Endothelial cell of umbilical vein (primary cell): ENCODE measurements around the gene ARHGAP15. TPM values are rescaled to one million over a fixed set of nuclear protein-coding genes. Genes with fewer than 3 reads are reported as not detected.

Experiments used
- BruUV-seq: library from RNA; stranded (reverse); fragments of 400-500 nt; replicated peaks from 2 replicates; lab custom pipeline; 2021; lab: Mats Ljungman, UMichigan
- CTCF ChIA-PET: fragments of 300-600, 350-600 bp; sonication (Branson Sonifier 250); formaldehyde crosslinking; loops from one replicate; lab custom pipeline; 2021; ENCODE audit warnings: antibody characterized with exemption, inconsistent platforms; lab: Charles Lee
- POLR2A ChIA-PET: fragments of 300-600, 350-600 bp; sonication (Branson Sonifier 250); formaldehyde crosslinking; loops from one replicate; lab custom pipeline; 2021; ENCODE audit warnings: antibody characterized with exemption, inconsistent platforms; lab: Charles Lee
- DNase-seq: peaks from one replicate; pipeline ENCODE4 v3.0.0-alpha.2; 2011; ENCODE audit warnings: low read depth, low spot score
- FAIRE-seq: peaks from 2 replicates; lab custom pipeline; 2011; peaks lifted over from hg19 to GRCh38; lab: Jason Lieb, UNC
- H2AFZ ChIP-seq: 2 replicates; pipeline ENCODE4 v1.6.0; 2012; ENCODE audit warnings: low read depth, low read length, control low read depth, inconsistent platforms
- H3K27ac ChIP-seq: 2 replicates; pipeline ENCODE4 v1.5.1; 2011; ENCODE audit warnings: low read depth, mild to moderate bottlenecking, control low read depth, low read length, moderate library complexity; ENCODE audit not compliant: insufficient read depth
- H3K27me3 ChIP-seq, 2 experiments: 2 replicates each; pipeline versions ENCODE4 v1.6.0 to v1.6.1; 2011; ENCODE audit warnings: low read length in 2 of 2, mixed read lengths in 1 of 2; ENCODE audit not compliant: control insufficient read depth in 2 of 2, insufficient read depth in 2 of 2
- H3K36me3 ChIP-seq, 2 experiments: 2 replicates in 1 of 2; 3 replicates in 1 of 2; pipeline ENCODE4 v1.5.1; 2011; ENCODE audit warnings: low read length in 2 of 2, mild to moderate bottlenecking in 1 of 2, moderate library complexity in 1 of 2; ENCODE audit not compliant: control insufficient read depth in 2 of 2, insufficient read depth in 2 of 2; ENCODE audit errors: extremely low read depth in 1 of 2
- H3K4me1 ChIP-seq: 3 replicates; pipeline ENCODE4 v1.5.1; 2011; ENCODE audit warnings: mild to moderate bottlenecking, low read length; ENCODE audit not compliant: control insufficient read depth, insufficient read depth; ENCODE audit errors: extremely low read depth
- H3K4me2 ChIP-seq: 2 replicates; pipeline ENCODE4 v1.6.1; 2011; ENCODE audit warnings: low read length, control low read depth, mixed read lengths; ENCODE audit not compliant: insufficient read depth
- H3K4me3 ChIP-seq, 3 experiments: fragments of 200-600 bp in 1 of 3; sonication (generic), shearing (Covaris generic) in 1 of 3; replicated peaks in 1 of 3; 2 replicates each; pipeline ENCODE4 v1.5.1; 2011 to 2016; ENCODE audit warnings: control low read depth in 3 of 3, low read length in 3 of 3, mild to moderate bottlenecking in 2 of 3, inconsistent platforms in 1 of 3, low read depth in 1 of 3, moderate library complexity in 1 of 3; ENCODE audit not compliant: insufficient read depth in 1 of 3
- H3K79me2 ChIP-seq: 2 replicates; pipeline ENCODE4 v1.6.0; 2012; ENCODE audit warnings: low read length, inconsistent platforms; ENCODE audit not compliant: control insufficient read depth, insufficient read depth
- H3K9ac ChIP-seq: replicated peaks from 2 replicates; pipeline ENCODE3; 2011; ENCODE audit warnings: low read length, control low read depth; ENCODE audit not compliant: insufficient read depth; ENCODE audit errors: extremely low read depth
- H3K9me1 ChIP-seq: replicated peaks from 3 replicates; pipeline ENCODE4 v1.6.0; 2011; ENCODE audit warnings: mild to moderate bottlenecking, low read length; ENCODE audit not compliant: control insufficient read depth, insufficient read depth; ENCODE audit errors: extremely low read depth
- H3K9me3 ChIP-seq: replicated peaks from 2 replicates; pipeline ENCODE4 v1.5.1; 2012; ENCODE audit warnings: low read length, inconsistent platforms; ENCODE audit not compliant: control insufficient read depth, insufficient read depth
- H4K20me1 ChIP-seq: replicated peaks from 2 replicates; pipeline ENCODE3; 2011; ENCODE audit warnings: mild to moderate bottlenecking, low read length; ENCODE audit not compliant: control insufficient read depth, insufficient read depth; ENCODE audit errors: extremely low read depth
- FOS ChIP-seq: IDR thresholded peaks from 2 replicates; pipeline ENCODE4 v1.6.1; 2011; ENCODE audit warnings: mild to moderate bottlenecking, low read length, moderate library complexity, borderline replicate concordance; ENCODE audit not compliant: insufficient read depth
- GATA2 ChIP-seq: IDR thresholded peaks from 2 replicates; pipeline ENCODE4 v1.7.0; 2011; ENCODE audit warnings: low read depth, mild to moderate bottlenecking, moderate library complexity, mixed read lengths, low read length; ENCODE audit not compliant: insufficient read length, insufficient read depth
- JUN ChIP-seq: IDR thresholded peaks from 2 replicates; pipeline ENCODE4 v1.6.1; 2011; ENCODE audit warnings: borderline replicate concordance, low read depth; ENCODE audit not compliant: insufficient read length, insufficient read depth
- MYC ChIP-seq: IDR thresholded peaks from one replicate; pipeline ENCODE4 v1.6.1; 2011; ENCODE audit warnings: mild to moderate bottlenecking, low read depth, low read length
- POLR2A ChIP-seq: IDR thresholded peaks from 2 replicates; pipeline ENCODE4 v1.6.1; 2012; ENCODE audit warnings: low read depth, mild to moderate bottlenecking, control low read depth, low read length
- POLR2AphosphoS5 ChIP-seq: IDR thresholded peaks from 2 replicates; pipeline ENCODE4 v1.6.1; 2012; ENCODE audit warnings: low read depth, mild to moderate bottlenecking, control low read depth, low read length, moderate library complexity; ENCODE audit not compliant: insufficient read depth
- dilution Hi-C: fragments of 300-500 bp; cut with MboI; formaldehyde crosslinking; loops from one replicate; pipeline ENCODE4 v1.15.0; 2019; ENCODE audit warnings: low sequenced_read_pairs; ENCODE audit not compliant: extremely low pct_ligation_motif_present
- intact Hi-C: fragments of 100-400 bp; cut with micrococcal nuclease; formaldehyde crosslinking; loops from one replicate; pipeline ENCODE4 v1.10.0; 2022
- polyA plus RNA-seq, 4 experiments: library from polyadenylated mRNA; depleted of rRNA in 3 of 4; stranded (reverse) in 3 of 4; unstranded in 1 of 4; fragments of >200 nt; gene quantifications; 2 replicates each; pipeline versions ENCODE4 v1.2.1 to v1.2.3, GENCODE V29; 2011 to 2012; ENCODE audit warnings: missing spikeins in 1 of 4
- total RNA-seq: library from RNA; stranded (reverse); gene quantifications from 2 replicates; pipeline ENCODE4 v1.2.3, GENCODE V29; 2021
- TF ChIP-seq, protein P1 (sequence below), 2 donors: IDR thresholded peaks; 1 replicate in 1 of 2; 2 replicates in 1 of 2; pipeline ENCODE4 v1.5.1; 2011; ENCODE audit warnings: low read length in 2 of 2, mild to moderate bottlenecking in 2 of 2, moderate library complexity in 2 of 2, control low read depth in 1 of 2, inconsistent platforms in 1 of 2, low read depth in 1 of 2; ENCODE audit not compliant: insufficient read depth in 1 of 2; ENCODE audit errors: extremely low read depth in 1 of 2
- TF ChIP-seq, protein P2 (sequence below): IDR thresholded peaks from 2 replicates; pipeline ENCODE4 v1.6.1; 2011; ENCODE audit not compliant: insufficient read depth, insufficient read length

Gene ARHGAP15
- total and polyA plus RNA-seq, 2 donors (not counting 3 experiments of a cell fraction or from before 2014, with no cell fraction given) = not detected

- peak overlapping the region; percentile 18 for H3K4me2 ChIP-seq
- POLR2A ChIA-PET = no interaction called here
- BruUV-seq = no TSS peak
- H3K9ac ChIP-seq = no peak overlapping the region
- peak; percentile 37 for FAIRE-seq
- H3K9me1 ChIP-seq = no peaks in the 10 kb centered on the region
- H3K27ac ChIP-seq = no peak overlapping the region
- no peaks in the 10 kb centered on the region for H3K79me2 ChIP-seq
- CTCF ChIA-PET = interaction anchor here (1.4 to 4.7 kb wide), 2 partner anchors 99 to 100 kb away, joined by 4 to 30 read pairs; no protein-coding TSS in a partner anchor
- no peaks in the 10 kb centered on the region for H3K36me3 ChIP-seq
- dilution Hi-C loops (no loop called here), intact Hi-C loops (loop anchor here (2.0 kb wide), 1 partner anchor 123 kb away; no protein-coding TSS in a partner anchor)
- H3K4me1 ChIP-seq = no peaks in the 10 kb centered on the region
- H3K4me3 ChIP-seq = no peak overlapping the region
- no peak overlapping the region for H2AFZ ChIP-seq
- no peak for DNase-seq
- TF ChIP-seq, protein P1, sequence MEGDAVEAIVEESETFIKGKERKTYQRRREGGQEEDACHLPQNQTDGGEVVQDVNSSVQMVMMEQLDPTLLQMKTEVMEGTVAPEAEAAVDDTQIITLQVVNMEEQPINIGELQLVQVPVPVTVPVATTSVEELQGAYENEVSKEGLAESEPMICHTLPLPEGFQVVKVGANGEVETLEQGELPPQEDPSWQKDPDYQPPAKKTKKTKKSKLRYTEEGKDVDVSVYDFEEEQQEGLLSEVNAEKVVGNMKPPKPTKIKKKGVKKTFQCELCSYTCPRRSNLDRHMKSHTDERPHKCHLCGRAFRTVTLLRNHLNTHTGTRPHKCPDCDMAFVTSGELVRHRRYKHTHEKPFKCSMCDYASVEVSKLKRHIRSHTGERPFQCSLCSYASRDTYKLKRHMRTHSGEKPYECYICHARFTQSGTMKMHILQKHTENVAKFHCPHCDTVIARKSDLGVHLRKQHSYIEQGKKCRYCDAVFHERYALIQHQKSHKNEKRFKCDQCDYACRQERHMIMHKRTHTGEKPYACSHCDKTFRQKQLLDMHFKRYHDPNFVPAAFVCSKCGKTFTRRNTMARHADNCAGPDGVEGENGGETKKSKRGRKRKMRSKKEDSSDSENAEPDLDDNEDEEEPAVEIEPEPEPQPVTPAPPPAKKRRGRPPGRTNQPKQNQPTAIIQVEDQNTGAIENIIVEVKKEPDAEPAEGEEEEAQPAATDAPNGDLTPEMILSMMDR (IDR thresholded peaks at IDR 0.05; ENCODE audit: extremely low read depth in 1 of 2, insufficient read depth in 1 of 2, low read depth in 1 of 2, low read length in 2 of 2) = no peak
- TF ChIP-seq POLR2AphosphoS5 = no peak
- TF ChIP-seq POLR2A = no peak
- TF ChIP-seq GATA2 = no peak
- TF ChIP-seq JUN = no peak
- TF ChIP-seq, protein P2, sequence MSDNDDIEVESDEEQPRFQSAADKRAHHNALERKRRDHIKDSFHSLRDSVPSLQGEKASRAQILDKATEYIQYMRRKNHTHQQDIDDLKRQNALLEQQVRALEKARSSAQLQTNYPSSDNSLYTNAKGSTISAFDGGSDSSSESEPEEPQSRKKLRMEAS = no peak
- no peak for TF ChIP-seq FOS
- TF ChIP-seq MYC = no peak
- H3K27me3 ChIP-seq = peaks cover 6% of the 10 kb centered on the region in 2 experiments
- H3K9me3 ChIP-seq = no peaks in the 10 kb centered on the region
- H4K20me1 ChIP-seq = no peaks in the 10 kb centered on the region
Measured at GRCh38 chr2:143159486-143159840, 30.2 kb downstream of the ARHGAP15 start.
